ENCODE data around the gene ZNF567.

The ZNF567 gene

GRCh38 chr19:36687214-36688056 lies at the start of gene ZNF567 (continued):
- peak; percentile 71 for TF ChIP-seq ZNF843 (tag by site-specific recombination; IDR thresholded peaks at IDR 0.05)
- TF ChIP-seq ZNF148 (tag by site-specific recombination; IDR thresholded peaks at IDR 0.05; ENCODE audit: borderline replicate concordance), result no peak
- TF ChIP-seq RBAK (tag by site-specific recombination; IDR thresholded peaks at IDR 0.05), result peak; percentile 82
- TF ChIP-seq TRIM28 (IDR thresholded peaks at IDR 0.05; ENCODE audit: borderline replicate concordance, low read length), result no peak
- TF ChIP-seq ZEB2 (tag by site-specific recombination; IDR thresholded peaks at IDR 0.05), result peak; percentile 98
- TF ChIP-seq, protein P1, sequence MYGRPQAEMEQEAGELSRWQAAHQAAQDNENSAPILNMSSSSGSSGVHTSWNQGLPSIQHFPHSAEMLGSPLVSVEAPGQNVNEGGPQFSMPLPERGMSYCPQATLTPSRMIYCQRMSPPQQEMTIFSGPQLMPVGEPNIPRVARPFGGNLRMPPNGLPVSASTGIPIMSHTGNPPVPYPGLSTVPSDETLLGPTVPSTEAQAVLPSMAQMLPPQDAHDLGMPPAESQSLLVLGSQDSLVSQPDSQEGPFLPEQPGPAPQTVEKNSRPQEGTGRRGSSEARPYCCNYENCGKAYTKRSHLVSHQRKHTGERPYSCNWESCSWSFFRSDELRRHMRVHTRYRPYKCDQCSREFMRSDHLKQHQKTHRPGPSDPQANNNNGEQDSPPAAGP (tag by site-specific recombination; IDR thresholded peaks at IDR 0.05), result peak; percentile 68
- TF ChIP-seq SCRT2 (tag by site-specific recombination; IDR thresholded peaks at IDR 0.05), result peak; percentile 84
- TF ChIP-seq KLF7 (tag by site-specific recombination; IDR thresholded peaks at IDR 0.05; ENCODE audit: borderline replicate concordance), result peak; percentile 54
- TF ChIP-seq ZNF76 (tag by site-specific recombination; IDR thresholded peaks at IDR 0.05; ENCODE audit: borderline replicate concordance, low read depth), result peak; percentile 99
- no peak for TF ChIP-seq ZNF621 (tag by site-specific recombination; IDR thresholded peaks at IDR 0.05)
- TF ChIP-seq, protein P2, sequence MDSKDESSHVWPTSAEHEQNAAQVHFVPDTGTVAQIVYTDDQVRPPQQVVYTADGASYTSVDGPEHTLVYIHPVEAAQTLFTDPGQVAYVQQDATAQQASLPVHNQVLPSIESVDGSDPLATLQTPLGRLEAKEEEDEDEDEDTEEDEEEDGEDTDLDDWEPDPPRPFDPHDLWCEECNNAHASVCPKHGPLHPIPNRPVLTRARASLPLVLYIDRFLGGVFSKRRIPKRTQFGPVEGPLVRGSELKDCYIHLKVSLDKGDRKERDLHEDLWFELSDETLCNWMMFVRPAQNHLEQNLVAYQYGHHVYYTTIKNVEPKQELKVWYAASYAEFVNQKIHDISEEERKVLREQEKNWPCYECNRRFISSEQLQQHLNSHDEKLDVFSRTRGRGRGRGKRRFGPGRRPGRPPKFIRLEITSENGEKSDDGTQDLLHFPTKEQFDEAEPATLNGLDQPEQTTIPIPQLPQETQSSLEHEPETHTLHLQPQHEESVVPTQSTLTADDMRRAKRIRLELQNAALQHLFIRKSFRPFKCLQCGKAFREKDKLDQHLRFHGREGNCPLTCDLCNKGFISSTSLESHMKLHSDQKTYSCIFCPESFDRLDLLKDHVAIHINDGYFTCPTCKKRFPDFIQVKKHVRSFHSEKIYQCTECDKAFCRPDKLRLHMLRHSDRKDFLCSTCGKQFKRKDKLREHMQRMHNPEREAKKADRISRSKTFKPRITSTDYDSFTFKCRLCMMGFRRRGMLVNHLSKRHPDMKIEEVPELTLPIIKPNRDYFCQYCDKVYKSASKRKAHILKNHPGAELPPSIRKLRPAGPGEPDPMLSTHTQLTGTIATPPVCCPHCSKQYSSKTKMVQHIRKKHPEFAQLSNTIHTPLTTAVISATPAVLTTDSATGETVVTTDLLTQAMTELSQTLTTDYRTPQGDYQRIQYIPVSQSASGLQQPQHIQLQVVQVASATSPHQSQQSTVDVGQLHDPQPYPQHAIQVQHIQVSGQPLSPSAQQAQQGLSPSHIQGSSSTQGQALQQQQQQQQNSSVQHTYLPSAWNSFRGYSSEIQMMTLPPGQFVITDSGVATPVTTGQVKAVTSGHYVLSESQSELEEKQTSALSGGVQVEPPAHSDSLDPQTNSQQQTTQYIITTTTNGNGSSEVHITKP (tag by site-specific recombination; IDR thresholded peaks at IDR 0.05), result peak; percentile 78
- TF ChIP-seq ZNF561 (tag by site-specific recombination; IDR thresholded peaks at IDR 0.05; ENCODE audit: borderline replicate concordance), result peak; percentile 96
- TF ChIP-seq ZNF266 (tag by site-specific recombination; IDR thresholded peaks at IDR 0.05; ENCODE audit: low read depth), result 0 out of 2 replicates have a peak, but pooled peaks have one; percentile 47
- peak; percentile 97 for TF ChIP-seq INSM2 (tag by site-specific recombination; IDR thresholded peaks at IDR 0.05)
- TF ChIP-seq ZNF19 (tag by site-specific recombination; IDR thresholded peaks at IDR 0.05; ENCODE audit: low read depth), result 0 out of 2 replicates have a peak, but pooled peaks have one; percentile 51
- peak; percentile 90 for TF ChIP-seq ZFHX2 (tag by site-specific recombination; conservative IDR thresholded peaks at IDR 0.05)
- TF ChIP-seq ZBTB49 (tag by site-specific recombination; IDR thresholded peaks at IDR 0.05; ENCODE audit: low read depth), result no peak
- TF ChIP-seq ZNF10 (tag by site-specific recombination; IDR thresholded peaks at IDR 0.05), result peak; percentile 83; the same call in 1 of the 2 replicates
- peak; percentile 98 for TF ChIP-seq ZBTB20 (tag by site-specific recombination; IDR thresholded peaks at IDR 0.05)
- no peak for TF ChIP-seq ZNF555 (tag by site-specific recombination; conservative IDR thresholded peaks at IDR 0.05)
- TF ChIP-seq SP7 (tag by site-specific recombination; IDR thresholded peaks at IDR 0.05), result peak; percentile 84
- peak; percentile 72; the same call in 1 of the 2 replicates for TF ChIP-seq ZNF423 (tag by site-specific recombination; IDR thresholded peaks at IDR 0.05)
- TF ChIP-seq ZNF24 (tag by site-specific recombination; IDR thresholded peaks at IDR 0.05), result no peak; the same call in 1 of the 2 replicates
- TF ChIP-seq ATF2 (tag by site-specific recombination; IDR thresholded peaks at IDR 0.05; ENCODE audit: low read depth), result 0 out of 2 replicates have a peak, but pooled peaks have one; percentile 35
- TF ChIP-seq ZNF548 (tag by site-specific recombination; IDR thresholded peaks at IDR 0.05), result no peak; the same call in 1 of the 2 replicates
